SK-MEL-5 (cell line): Measurements from ENCODE around the gene DDX53. TPM values are rescaled to one million over a fixed set of nuclear protein-coding genes. Genes with fewer than 3 reads are reported as not detected.
A peak's percentile ranks its signal among the peaks of the same experiment; 100 is the strongest.

Experiments used
- DNase-seq: peaks from one replicate; pipeline ENCODE4 v3.0.0-alpha.2; 2016; ENCODE audit warnings: low read depth, low spot score
- in situ Hi-C: cut with HindIII; loops from 2 replicates; pipeline ENCODE4 v1.10.0; 2016; ENCODE audit warnings: low sequenced_read_pairs, high pct_unique_total_duplicates, low pct_unique_long_range_greater_than_20kb
- total RNA-seq: library from RNA; depleted of rRNA; stranded (reverse); fragments of >200 nt; shearing (Covaris generic); gene quantifications from 2 replicates; pipeline ENCODE4 v1.2.3, GENCODE V29; 2014

DDX53 gene
- total RNA-seq, 1 experiment from 2014 or later = not detected

- no peak for DNase-seq
- in situ Hi-C loops = no loop called here
Observed at GRCh38 chrX:23031600-23031999, 31.8 kb downstream of the DDX53 start.

- peak; percentile 2 for DNase-seq
- in situ Hi-C loops = no loop called here
Observed at GRCh38 chrX:23035493-23035892, 35.7 kb downstream of the DDX53 start.

GRCh38 chrX:23046443-23046842 is 46.7 kb downstream of the DDX53 start:
- DNase-seq = no peak
- in situ Hi-C loops = no loop called here

- DNase-seq = no peak
- in situ Hi-C loops = no loop called here
Observed at GRCh38 chrX:23048806-23049573, 49.2 kb downstream of the DDX53 start.

- in situ Hi-C loops = no loop called here
Observed at GRCh38 chrX:23052324-23052723, 52.6 kb downstream of the DDX53 start.

More at GRCh38 chrX:23052324-23052723, 52.6 kb downstream of the DDX53 start:
- no peak for DNase-seq
